ENCODE data around the gene ZDHHC3.

GRCh38 chr3:44957986-44958385 is 18.0 kb downstream of the ZDHHC3 start:
- TF ChIP-seq EZH2 (IDR thresholded peaks at IDR 0.05; ENCODE audit: low read length, unreplicated experiment) (no peak), CTCF (conservative IDR thresholded peaks at IDR 0.05; ENCODE audit: low read depth, low read length) (no peak)

Measured in PC-3 (cell line).